CD14-positive monocyte (primary cell): ENCODE measurements around the gene ISM2. TPM values are rescaled to one million over a fixed set of nuclear protein-coding genes. Genes with fewer than 3 reads are reported as not detected.

Experiments used
- DNase-seq, 3 donors: peaks; one replicate each; pipeline ENCODE4 v3.0.0-alpha.2; 2011 to 2022
- H2AFZ ChIP-seq: 2 replicates; pipeline ENCODE4 v1.6.0; 2012; ENCODE audit warnings: mild to moderate bottlenecking, low read depth, low read length, inconsistent platforms; ENCODE audit not compliant: insufficient read depth, poor library complexity, severe bottlenecking
- H3K27ac ChIP-seq, 2 donors: 1 replicate in 1 of 2; 2 replicates in 1 of 2; pipeline ENCODE4 v1.5.1; 2012 to 2013; ENCODE audit warnings: low read length in 2 of 2, control low read depth in 1 of 2, inconsistent platforms in 1 of 2, low read depth in 1 of 2, mild to moderate bottlenecking in 1 of 2
- H3K27me3 ChIP-seq, 2 donors: one replicate each; pipeline versions ENCODE4 v1.6.0 to v1.6.1; 2011 to 2013; ENCODE audit warnings: low read length in 2 of 2; ENCODE audit not compliant: control insufficient read depth in 2 of 2, insufficient read depth in 2 of 2
- H3K36me3 ChIP-seq, 2 donors: replicated peaks in 1 of 2; 1 replicate in 1 of 2; 2 replicates in 1 of 2; pipeline versions ENCODE4 v1.5.1 to v1.6.1; 2012 to 2013; ENCODE audit warnings: low read length in 2 of 2, control low read depth in 1 of 2, inconsistent platforms in 1 of 2, mild to moderate bottlenecking in 1 of 2; ENCODE audit not compliant: insufficient read depth in 2 of 2, control insufficient read depth in 1 of 2
- H3K4me1 ChIP-seq, 2 donors: 1 replicate in 1 of 2; 2 replicates in 1 of 2; pipeline versions ENCODE4 v1.5.1 to v1.6.1; 2012 to 2013; ENCODE audit warnings: low read length in 2 of 2, control low read depth in 1 of 2, inconsistent platforms in 1 of 2, mild to moderate bottlenecking in 1 of 2, moderate library complexity in 1 of 2; ENCODE audit not compliant: insufficient read depth in 2 of 2, control insufficient read depth in 1 of 2
- H3K4me2 ChIP-seq: replicated peaks from 2 replicates; pipeline ENCODE3; 2012; ENCODE audit warnings: low read length, moderate library complexity, mild to moderate bottlenecking; ENCODE audit not compliant: poor library complexity, severe bottlenecking; ENCODE audit errors: extremely low read depth
- H3K4me3 ChIP-seq, 3 experiments: fragments of 200-600 bp in 1 of 3; sonication (generic) in 1 of 3; replicated peaks in 1 of 3; 1 replicate in 2 of 3; 2 replicates in 1 of 3; pipeline ENCODE4 v1.5.1; 2011 to 2013; ENCODE audit warnings: low read length in 3 of 3, mild to moderate bottlenecking in 3 of 3, control low read depth in 2 of 3, low read depth in 2 of 3, inconsistent platforms in 1 of 3, moderate library complexity in 1 of 3
- H3K79me2 ChIP-seq: 2 replicates; pipeline ENCODE4 v1.6.0; 2012; ENCODE audit warnings: mild to moderate bottlenecking, control low read depth, inconsistent platforms, low read length, moderate library complexity; ENCODE audit not compliant: insufficient read depth
- H3K9ac ChIP-seq: 2 replicates; pipeline ENCODE4 v1.6.0; 2017; ENCODE audit warnings: low read length, mild to moderate bottlenecking; ENCODE audit not compliant: insufficient read depth, poor library complexity, severe bottlenecking
- H3K9me3 ChIP-seq, 2 donors: replicated peaks in 1 of 2; 1 replicate in 1 of 2; 2 replicates in 1 of 2; pipeline versions ENCODE4 v1.5.1 to v1.6.1; 2012 to 2013; ENCODE audit warnings: low read length in 2 of 2, control low read depth in 1 of 2; ENCODE audit not compliant: control insufficient read depth in 1 of 2, insufficient read depth in 1 of 2
- H4K20me1 ChIP-seq: 2 replicates; pipeline ENCODE4 v1.6.0; 2012; ENCODE audit warnings: mild to moderate bottlenecking, low read length, control low read depth, moderate library complexity; ENCODE audit not compliant: insufficient read depth
- H3K27ac Mint-ChIP-seq, 7 donors: one replicate each; pipeline ENCODE4 v1.8.0; 2020; ENCODE audit warnings: mild to moderate bottlenecking in 7 of 7, mixed read lengths in 7 of 7, moderate library complexity in 6 of 7, inconsistent platforms in 2 of 7
- H3K27me3 Mint-ChIP-seq, 3 donors: one replicate each; pipeline ENCODE4 v1.8.0; 2021 to 2022; ENCODE audit warnings: low read depth in 3 of 3, mild to moderate bottlenecking in 3 of 3, mixed read lengths in 3 of 3, moderate library complexity in 3 of 3, inconsistent platforms in 1 of 3
- H3K36me3 Mint-ChIP-seq, 2 donors: one replicate each; pipeline ENCODE4 v1.8.0; 2020; ENCODE audit warnings: mixed read lengths in 2 of 2, inconsistent platforms in 1 of 2, mild to moderate bottlenecking in 1 of 2
- H3K4me1 Mint-ChIP-seq: one replicate; pipeline ENCODE4 v1.8.0; 2020; ENCODE audit warnings: mild to moderate bottlenecking, mixed read lengths
- H3K4me3 Mint-ChIP-seq, 2 donors: one replicate each; pipeline ENCODE4 v1.8.0; 2020; ENCODE audit warnings: mild to moderate bottlenecking in 2 of 2, mixed read lengths in 2 of 2, moderate library complexity in 1 of 2
- H3K9me3 Mint-ChIP-seq, 7 donors: one replicate each; pipeline ENCODE4 v1.8.0; 2020 to 2022; ENCODE audit warnings: mixed read lengths in 7 of 7, mild to moderate bottlenecking in 6 of 7, moderate library complexity in 6 of 7, inconsistent platforms in 2 of 7
- WGBS: methylation state at CpG from one replicate; pipeline ENCODE4 v1.1.5; 2013; ENCODE audit warnings: missing lambda C conversion rate; ENCODE audit not compliant: insufficient coverage; 5-methylcytosine and 5-hydroxymethylcytosine counted together
- intact Hi-C, 2 donors: fragments of 100-400 bp; cut with micrococcal nuclease; formaldehyde crosslinking; loops; one replicate each; pipeline versions ENCODE4 v1.15.0 to v1.15.1; 2023
- polyA plus RNA-seq, 3 donors: library from polyadenylated mRNA; depleted of rRNA in 1 of 3; unstranded in 2 of 3; stranded (reverse) in 1 of 3; fragments of 300-500 nt in 2 of 3; fragments of >200 nt in 1 of 3; fragmentation: Illumina TruSeq in 2 of 3; gene quantifications; 1 replicate in 2 of 3; 2 replicates in 1 of 3; pipeline ENCODE4 v1.2.3, GENCODE V29; 2012 to 2021
- TF ChIP-seq, protein P1 (sequence below): fragments of 200-600 bp; IDR thresholded peaks from one replicate; pipeline ENCODE4 v1.8.0; 2022; ENCODE audit warnings: antibody characterized with exemption, mild to moderate bottlenecking

ISM2 gene
- polyA plus RNA-seq, 3 donors = not detected

DNA sequence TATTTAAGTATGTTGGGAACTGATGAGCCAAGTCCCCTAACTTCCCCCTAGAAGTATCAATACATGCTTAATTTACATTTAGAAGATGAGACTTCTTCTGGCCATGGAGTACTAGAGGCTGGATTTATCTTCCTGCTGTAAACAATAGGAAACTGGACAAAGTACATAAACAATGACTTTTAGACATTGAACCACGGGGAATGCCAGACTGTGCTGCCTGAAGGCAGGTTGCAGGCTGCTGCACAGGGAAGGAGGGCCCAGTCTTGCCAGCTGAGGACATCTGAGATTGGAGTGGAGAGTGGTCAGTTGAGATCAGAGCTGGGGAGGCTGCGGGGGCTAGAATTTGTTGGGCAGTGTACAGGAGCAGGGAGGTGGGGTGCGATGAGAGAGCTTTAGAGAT lies 24.5 kb upstream of the ISM2 start:
- Mint-ChIP-seq H3K36me3 (peaks cover 58 to 79% of the 10 kb centered on the region in 2 donors), H3K9me3 (no peaks in the 10 kb centered on the region), H3K27me3 (no peaks in the 10 kb centered on the region), H3K27ac (peak overlapping the region in 3 of 7 donors; percentile 13 to 50 (median 47)), H3K4me3 (no peak overlapping the region), H3K4me1 (peaks cover 12% of the 10 kb centered on the region)
- Histone ChIP-seq H2AFZ (no peak overlapping the region), H3K79me2 (peaks cover 33% of the 10 kb centered on the region), H3K36me3 (peaks cover 46 to 84% of the 10 kb centered on the region in 2 donors), H3K9me3 (no peaks in the 10 kb centered on the region), H3K27me3 (no peaks in the 10 kb centered on the region), H3K9ac (no peak overlapping the region), H4K20me1 (peaks cover 94% of the 10 kb centered on the region), H3K4me3 (no peak overlapping the region), H3K27ac (no peak overlapping the region), H3K4me2 (no peak overlapping the region), H3K4me1 (peaks cover 0 to 6% of the 10 kb centered on the region in 2 donors)
- TF ChIP-seq, protein P1, sequence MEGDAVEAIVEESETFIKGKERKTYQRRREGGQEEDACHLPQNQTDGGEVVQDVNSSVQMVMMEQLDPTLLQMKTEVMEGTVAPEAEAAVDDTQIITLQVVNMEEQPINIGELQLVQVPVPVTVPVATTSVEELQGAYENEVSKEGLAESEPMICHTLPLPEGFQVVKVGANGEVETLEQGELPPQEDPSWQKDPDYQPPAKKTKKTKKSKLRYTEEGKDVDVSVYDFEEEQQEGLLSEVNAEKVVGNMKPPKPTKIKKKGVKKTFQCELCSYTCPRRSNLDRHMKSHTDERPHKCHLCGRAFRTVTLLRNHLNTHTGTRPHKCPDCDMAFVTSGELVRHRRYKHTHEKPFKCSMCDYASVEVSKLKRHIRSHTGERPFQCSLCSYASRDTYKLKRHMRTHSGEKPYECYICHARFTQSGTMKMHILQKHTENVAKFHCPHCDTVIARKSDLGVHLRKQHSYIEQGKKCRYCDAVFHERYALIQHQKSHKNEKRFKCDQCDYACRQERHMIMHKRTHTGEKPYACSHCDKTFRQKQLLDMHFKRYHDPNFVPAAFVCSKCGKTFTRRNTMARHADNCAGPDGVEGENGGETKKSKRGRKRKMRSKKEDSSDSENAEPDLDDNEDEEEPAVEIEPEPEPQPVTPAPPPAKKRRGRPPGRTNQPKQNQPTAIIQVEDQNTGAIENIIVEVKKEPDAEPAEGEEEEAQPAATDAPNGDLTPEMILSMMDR = no peak
- intact Hi-C loops = loop anchor here in 1 of 2 donors (10.0 kb wide), 1 partner anchor 58 kb away; no protein-coding TSS in a partner anchor
- DNase-seq = no peak
- 67% methylated on average over 3 of the region's 3 CpGs for WGBS

GRCh38 chr14:77520555-77520954 lies 21.9 kb upstream of the ISM2 start:
- intact Hi-C loops = loop anchor here in 1 of 2 donors (10.0 kb wide), 1 partner anchor 56 kb away; no protein-coding TSS in a partner anchor
- peaks cover 74 to 94% of the 10 kb centered on the region in 2 donors for H3K36me3 Mint-ChIP-seq
- TF ChIP-seq, protein P1 = no peak
- H3K9me3 Mint-ChIP-seq = no peaks in the 10 kb centered on the region
- H3K4me1 ChIP-seq = peaks cover 0 to 7% of the 10 kb centered on the region in 2 donors
- no peaks in the 10 kb centered on the region for H3K9me3 ChIP-seq
- no peaks in the 10 kb centered on the region for H3K27me3 ChIP-seq
- no peak overlapping the region for H3K4me2 ChIP-seq
- H3K4me3 Mint-ChIP-seq = no peak overlapping the region
- H3K9ac ChIP-seq = no peak overlapping the region
- no peak overlapping the region for H3K4me3 ChIP-seq
- H3K27ac Mint-ChIP-seq = peak overlapping the region in 1 of 7 donors; percentile 66
- peaks cover 23% of the 10 kb centered on the region for H3K79me2 ChIP-seq
- 100% methylated on average over 4 of the region's 4 CpGs for WGBS
- H2AFZ ChIP-seq = no peak overlapping the region
- H4K20me1 ChIP-seq = peaks cover 95% of the 10 kb centered on the region
- H3K36me3 ChIP-seq = peaks cover 69 to 99% of the 10 kb centered on the region in 2 donors
- DNase-seq = no peak
- peaks cover 15% of the 10 kb centered on the region for H3K4me1 Mint-ChIP-seq
- H3K27me3 Mint-ChIP-seq = no peaks in the 10 kb centered on the region
- no peak overlapping the region for H3K27ac ChIP-seq
